SJCRH30 (cell line): ENCODE measurements around the gene ZNF736. TPM values are rescaled to one million over a fixed set of nuclear protein-coding genes. Genes with fewer than 3 reads are reported as not detected.
"Not testable (repeated sequence)": the region's sequence is repeated elsewhere in the genome, so short reads cannot be mapped to it uniquely, and the experiment has no call there.

Experiments
- DNase-seq, 2 experiments: peaks; one replicate each; pipeline ENCODE4 v3.0.0-alpha.2; 2015 to 2020
- H3K27ac ChIP-seq: fragments of 250-450 bp; sonication (Bioruptor Pico); 2 replicates; pipeline ENCODE4 v1.5.1; 2020; ENCODE audit warnings: mild to moderate bottlenecking, moderate library complexity
- H3K27me3 ChIP-seq: fragments of 250-450 bp; sonication (Bioruptor Pico); 2 replicates; pipeline ENCODE4 v1.5.1; 2020; ENCODE audit warnings: mild to moderate bottlenecking, moderate library complexity
- H3K36me3 ChIP-seq: fragments of 250-450 bp; sonication (Bioruptor Pico); 2 replicates; pipeline ENCODE4 v1.5.1; 2020; ENCODE audit warnings: mild to moderate bottlenecking, moderate library complexity
- H3K4me1 ChIP-seq: fragments of 250-450 bp; sonication (Bioruptor Pico); 2 replicates; pipeline ENCODE4 v1.5.1; 2020; ENCODE audit warnings: mild to moderate bottlenecking, moderate library complexity
- H3K4me3 ChIP-seq: fragments of 250-450 bp; sonication (Bioruptor Pico); 2 replicates; pipeline ENCODE4 v1.5.1; 2020; ENCODE audit warnings: mild to moderate bottlenecking, moderate library complexity
- H3K9me3 ChIP-seq: fragments of 250-450 bp; sonication (Bioruptor Pico); replicated peaks from 2 replicates; pipeline ENCODE4 v1.5.1; 2020; ENCODE audit warnings: mild to moderate bottlenecking, moderate library complexity
- total RNA-seq: library from RNA; depleted of rRNA; stranded (reverse); fragments of >200 nt; shearing (Covaris generic); gene quantifications from 2 replicates; pipeline ENCODE4 v1.2.3, GENCODE V29; 2014; rRNA removed

ZNF736 gene
- total RNA-seq, 1 experiment from 2014 or later: 25.0 TPM

- not testable (repeated sequence) for DNase-seq, H3K27ac ChIP-seq
These were observed 10.4 kb downstream of the ZNF736 start for GRCh38 chr7:64324166-64324565.

GRCh38 chr7:64348713-64349210 lies 35.0 kb downstream of the ZNF736 start:
- H3K4me1 ChIP-seq, H3K4me3 ChIP-seq, H3K27ac ChIP-seq, DNase-seq, H3K27me3 ChIP-seq: not testable (repeated sequence)
- Histone ChIP-seq H3K9me3 (peaks cover 45% of the 10 kb centered on the region), H3K36me3 (peaks cover 31% of the 10 kb centered on the region)

More at GRCh38 chr7:64324166-64324565, 10.4 kb downstream of the ZNF736 start:
- not testable (repeated sequence) for H3K4me1 ChIP-seq, H3K4me3 ChIP-seq, H3K27me3 ChIP-seq, H3K9me3 ChIP-seq
- peaks cover 22% of the 10 kb centered on the region for H3K36me3 ChIP-seq

DNA sequence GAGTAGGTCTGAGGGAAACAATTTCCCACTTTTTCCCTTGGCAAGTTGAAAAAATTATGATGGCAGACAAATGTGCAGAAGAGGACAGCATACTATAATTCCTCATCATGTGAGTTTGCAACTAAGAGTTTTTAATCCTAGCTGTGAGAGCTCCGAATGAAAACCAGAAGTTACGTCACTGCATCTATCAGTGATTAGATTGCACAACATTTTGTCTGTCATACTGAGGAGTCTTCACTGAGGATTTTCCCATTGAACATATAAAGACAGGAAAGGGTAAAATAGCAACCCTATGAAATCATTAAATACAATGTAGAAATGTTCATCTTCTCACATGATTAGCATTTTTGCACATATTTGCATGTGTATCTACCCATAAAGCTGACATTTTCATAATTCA lies 45.8 kb downstream of the ZNF736 start:
- DNase-seq: no peak
- H3K36me3 ChIP-seq: peaks cover 8% of the 10 kb centered on the region
- no peak overlapping the region for H3K27ac ChIP-seq
- no peak overlapping the region for H3K4me3 ChIP-seq
- H3K4me1 ChIP-seq: no peaks in the 10 kb centered on the region
- H3K27me3 ChIP-seq: no peaks in the 10 kb centered on the region
- H3K9me3 ChIP-seq: peaks cover 8% of the 10 kb centered on the region; the same call in 1 of the 2 replicates

- Histone ChIP-seq H3K9me3 (no peaks in the 10 kb centered on the region; the same call in 1 of the 2 replicates), H3K27me3 (no peaks in the 10 kb centered on the region), H3K36me3 (no peaks in the 10 kb centered on the region), H3K4me1 (no peaks in the 10 kb centered on the region), H3K4me3 (no peak overlapping the region), H3K27ac (no peak overlapping the region)
- DNase-seq: no peak
These were observed 57.4 kb downstream of the ZNF736 start for GRCh38 chr7:64371116-64371515.

GRCh38 chr7:64373017-64373416 lies 59.3 kb downstream of the ZNF736 start:
- no peaks in the 10 kb centered on the region for H3K36me3 ChIP-seq
- no peaks in the 10 kb centered on the region for H3K4me1 ChIP-seq
- DNase-seq: no peak
- no peak overlapping the region for H3K4me3 ChIP-seq
- no peak overlapping the region for H3K27ac ChIP-seq
- H3K27me3 ChIP-seq: no peaks in the 10 kb centered on the region
- no peaks in the 10 kb centered on the region for H3K9me3 ChIP-seq

GRCh38 chr7:64400401-64400800 lies 86.6 kb downstream of the ZNF736 start:
- H3K4me1 ChIP-seq: no peaks in the 10 kb centered on the region
- no peak for DNase-seq
- H3K9me3 ChIP-seq: no peaks in the 10 kb centered on the region
- no peaks in the 10 kb centered on the region for H3K36me3 ChIP-seq
- H3K4me3 ChIP-seq: no peak overlapping the region
- H3K27ac ChIP-seq: no peak overlapping the region
- H3K27me3 ChIP-seq: no peaks in the 10 kb centered on the region

Other genes with a start within 250 kb of the ZNF736 start
- not detected in 2 replicates for gene ZNF735, start 106.8 kb upstream of the ZNF736 start, total RNA-seq
- 0.10 and 0.18 TPM in 2 replicates for gene ZNF679, start 85.5 kb upstream of the ZNF736 start, total RNA-seq
- gene ZNF680, start 249.1 kb downstream of the ZNF736 start, total RNA-seq: 32.1 and 34.1 TPM in 2 replicates